Measurements from ENCODE around the gene NHERF1. TPM values are rescaled to one million over a fixed set of nuclear protein-coding genes. Genes with fewer than 3 reads are reported as not detected.

NHERF1 gene
- total RNA-seq, 1 donor from 2014 or later, result 10.4 TPM

- no peak for DNase-seq
Observed at GRCh38 chr17:74769856-74770497, 21.5 kb downstream of the NHERF1 start.

DNA sequence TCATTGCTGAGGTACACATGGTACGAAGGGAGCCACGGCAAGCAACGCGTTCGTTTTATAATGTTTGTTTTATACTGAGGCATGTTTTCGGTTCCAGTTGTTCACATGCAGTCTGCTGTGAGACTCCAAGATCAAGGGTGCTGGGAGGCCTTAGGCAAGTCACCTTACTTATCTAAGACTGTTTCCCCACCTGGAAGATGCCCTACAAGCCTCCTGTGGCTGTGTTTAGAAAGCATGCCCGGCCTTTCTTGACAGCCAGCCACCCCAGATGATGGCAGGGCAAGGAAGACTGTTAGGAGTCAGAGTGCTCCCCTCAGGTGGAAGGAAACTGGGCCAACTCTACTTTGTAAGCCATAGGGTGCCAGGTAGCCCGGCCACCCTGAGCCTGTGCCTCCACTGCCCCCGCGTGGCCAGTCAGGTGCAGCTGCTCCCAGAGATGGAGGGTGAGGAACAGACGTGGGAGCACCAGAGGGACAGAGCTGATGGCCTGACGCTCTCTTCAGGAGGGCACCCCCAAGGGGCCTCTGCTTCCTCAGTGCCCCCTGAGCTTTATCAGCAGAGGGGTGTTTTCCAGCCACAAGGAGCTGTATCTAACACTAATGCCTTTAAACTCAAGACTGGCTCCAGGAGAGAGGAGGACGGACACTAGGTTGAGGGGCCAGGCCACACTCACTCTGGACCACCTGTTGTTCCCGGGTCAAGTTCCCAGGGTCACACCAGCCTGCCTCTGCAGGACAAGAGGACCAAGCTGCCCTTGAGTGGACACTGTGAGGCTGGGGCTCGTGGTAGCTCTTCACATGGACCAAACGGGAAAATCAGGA lies 22.3 kb downstream of the NHERF1 start:
- peak; percentile 65 for DNase-seq

DNA sequence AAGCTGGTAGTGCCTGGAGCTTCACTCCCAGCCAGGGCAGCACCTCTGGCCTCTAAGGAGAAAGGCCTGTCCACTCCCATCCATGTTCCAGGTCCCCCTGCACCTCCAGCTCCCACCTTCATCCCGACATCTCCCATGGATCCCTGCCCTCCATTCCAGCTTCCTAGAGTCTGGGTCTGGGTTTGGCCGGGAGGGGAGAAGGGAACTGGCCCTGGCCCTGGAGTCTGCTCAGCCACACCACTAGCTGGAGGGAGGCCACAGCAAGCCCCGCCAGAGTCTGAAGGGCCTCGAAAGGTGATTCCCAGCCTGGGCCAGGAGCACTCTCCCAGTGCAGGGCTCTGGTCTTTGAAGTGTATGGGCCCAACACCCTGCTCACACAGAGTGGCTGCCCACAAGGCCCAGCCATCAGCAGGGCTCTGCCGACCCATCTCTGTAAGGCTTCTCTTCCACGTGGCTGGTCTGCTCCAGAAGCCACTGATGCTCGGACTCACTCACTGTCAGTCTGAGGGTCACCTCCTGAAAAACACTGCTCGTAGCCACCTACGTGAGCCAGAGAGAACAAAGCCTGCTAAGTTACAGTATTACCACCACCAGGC lies 23.0 kb downstream of the NHERF1 start:
- no peak for DNase-seq

DNA sequence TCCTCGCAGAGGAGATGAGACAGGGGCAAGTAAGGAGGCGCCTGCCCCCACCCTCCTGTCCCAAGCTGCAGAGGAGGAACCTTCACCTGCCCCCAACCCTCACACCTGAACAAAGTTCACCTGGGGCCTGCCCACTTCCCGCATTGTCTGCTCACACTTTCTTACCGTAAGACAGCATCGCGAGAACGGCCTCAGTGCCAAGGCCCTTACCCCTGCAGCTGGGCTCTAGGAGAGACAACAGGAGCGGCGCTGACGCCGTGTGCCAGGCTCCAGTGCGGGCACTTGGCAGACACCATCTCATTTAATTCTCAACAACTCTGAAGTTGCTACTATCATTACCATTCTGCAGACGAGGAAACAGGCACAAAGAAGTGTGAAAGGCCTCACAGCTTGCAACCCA lies 23.6 kb downstream of the NHERF1 start:
- DNase-seq, result no peak

- DNase-seq, result no peak
Observed at GRCh38 chr17:74773414-74773813, 25.0 kb downstream of the NHERF1 start.

GRCh38 chr17:74773871-74774286 lies 25.5 kb downstream of the NHERF1 start:
- no peak for DNase-seq

GRCh38 chr17:74775409-74776043 lies 27.1 kb downstream of the NHERF1 start:
- no peak for DNase-seq

DNA sequence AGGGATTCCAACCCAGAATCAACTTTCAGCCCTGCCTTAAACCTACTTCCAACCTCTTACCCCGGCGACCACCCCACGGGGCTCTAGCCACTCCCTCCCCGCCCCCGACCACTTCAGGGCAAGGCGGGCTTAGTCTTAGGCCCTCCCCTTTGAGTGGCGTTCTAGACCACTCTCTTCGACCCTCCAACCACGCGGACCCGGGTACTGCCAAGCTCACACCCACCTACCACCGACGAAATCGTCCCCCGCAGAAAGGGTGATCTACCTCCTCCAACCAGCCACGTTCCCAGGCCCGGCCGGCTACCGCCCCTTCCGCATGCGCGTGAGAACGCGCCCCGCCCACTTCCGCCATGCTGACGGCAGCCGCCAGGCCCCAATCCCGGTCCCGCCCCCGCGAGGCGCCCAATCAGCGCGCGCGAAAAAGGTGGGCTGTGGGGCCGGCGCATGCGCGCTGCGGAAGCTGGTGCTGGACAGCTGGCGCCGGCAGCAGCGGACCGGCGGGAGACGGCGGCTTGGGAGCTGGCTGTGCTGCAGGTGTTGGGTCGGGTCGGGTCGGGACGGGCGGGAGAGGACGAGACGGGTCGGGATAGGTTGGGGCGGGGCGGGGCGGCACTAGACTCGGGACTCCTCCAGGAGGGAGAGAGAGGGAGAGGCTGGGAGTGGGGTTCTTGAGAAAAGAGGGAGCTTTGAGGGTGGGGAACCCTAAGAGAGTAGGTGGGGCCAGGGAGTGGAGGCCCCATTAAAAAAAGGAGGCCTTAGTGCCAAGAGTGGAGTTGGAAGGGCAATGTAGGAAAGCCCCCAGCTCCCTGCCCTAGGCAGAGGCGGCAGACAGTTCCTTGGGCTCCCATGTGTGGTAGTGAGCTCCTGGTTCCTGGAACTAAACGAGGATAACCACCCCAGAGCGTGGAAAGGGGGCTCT lies 27.9 kb downstream of the NHERF1 start, which contains the start of gene NAT9:
Gene NAT9 (minus strand): TSS at position 302 of the 919 bp plus-strand sequence. CDS start 647 bp downstream, outside the sequence.
- peak; percentile 98 for DNase-seq

GRCh38 chr17:74776990-74777389 lies 28.6 kb downstream of the NHERF1 start:
- no peak for DNase-seq

- DNase-seq, result no peak
Observed at GRCh38 chr17:74777901-74778515, 29.6 kb downstream of the NHERF1 start.

- DNase-seq, result no peak
Observed at GRCh38 chr17:74778960-74779359, 30.5 kb downstream of the NHERF1 start.

GRCh38 chr17:74779501-74779900 lies 31.1 kb downstream of the NHERF1 start:
- DNase-seq, result no peak

DNA sequence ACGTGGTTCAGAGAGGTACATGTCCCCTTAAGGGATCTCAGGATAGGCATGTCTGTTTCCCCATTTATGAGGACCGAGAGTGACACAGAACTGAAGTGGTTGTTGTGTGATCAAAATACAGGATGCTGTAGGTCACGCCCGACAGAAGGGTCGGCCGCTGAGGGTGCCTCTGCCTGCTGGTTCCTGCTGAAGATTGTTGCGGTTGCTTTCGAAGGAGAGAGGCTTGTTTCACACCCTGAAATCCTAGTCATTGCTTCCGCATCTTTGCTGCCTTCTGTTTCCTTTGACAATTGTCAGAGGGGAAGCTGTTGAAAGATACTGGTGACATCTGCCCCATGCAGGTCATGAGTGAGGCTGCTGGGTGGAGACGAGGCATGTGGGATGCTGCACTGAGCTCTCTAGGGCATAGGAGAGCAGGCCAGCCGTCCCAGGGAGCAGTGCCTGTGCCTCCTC lies 31.5 kb downstream of the NHERF1 start:
- DNase-seq, result peak; percentile 37

GRCh38 chr17:74780443-74781238 lies 32.2 kb downstream of the NHERF1 start:
- DNase-seq, result peak; percentile 40

DNA sequence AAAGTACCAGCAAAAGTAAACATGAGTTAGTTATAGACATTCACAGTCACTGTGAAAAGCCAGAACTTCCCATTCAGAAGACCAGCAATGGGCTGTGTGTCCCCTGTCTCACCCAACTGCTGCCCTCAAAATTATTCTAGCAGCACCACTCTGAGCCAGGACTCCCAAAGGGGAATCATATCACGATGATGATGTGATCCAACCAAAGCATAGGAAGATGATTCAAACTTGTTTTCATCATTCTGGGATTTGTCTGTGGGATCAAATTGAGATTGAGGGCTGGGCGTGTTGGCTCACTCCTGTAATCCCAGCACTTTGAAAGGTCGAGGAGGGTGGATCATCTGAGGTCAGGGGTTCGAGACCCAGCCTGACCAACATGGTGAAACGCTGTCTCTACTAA lies 34.1 kb downstream of the NHERF1 start:
- DNase-seq, result no peak

DNA sequence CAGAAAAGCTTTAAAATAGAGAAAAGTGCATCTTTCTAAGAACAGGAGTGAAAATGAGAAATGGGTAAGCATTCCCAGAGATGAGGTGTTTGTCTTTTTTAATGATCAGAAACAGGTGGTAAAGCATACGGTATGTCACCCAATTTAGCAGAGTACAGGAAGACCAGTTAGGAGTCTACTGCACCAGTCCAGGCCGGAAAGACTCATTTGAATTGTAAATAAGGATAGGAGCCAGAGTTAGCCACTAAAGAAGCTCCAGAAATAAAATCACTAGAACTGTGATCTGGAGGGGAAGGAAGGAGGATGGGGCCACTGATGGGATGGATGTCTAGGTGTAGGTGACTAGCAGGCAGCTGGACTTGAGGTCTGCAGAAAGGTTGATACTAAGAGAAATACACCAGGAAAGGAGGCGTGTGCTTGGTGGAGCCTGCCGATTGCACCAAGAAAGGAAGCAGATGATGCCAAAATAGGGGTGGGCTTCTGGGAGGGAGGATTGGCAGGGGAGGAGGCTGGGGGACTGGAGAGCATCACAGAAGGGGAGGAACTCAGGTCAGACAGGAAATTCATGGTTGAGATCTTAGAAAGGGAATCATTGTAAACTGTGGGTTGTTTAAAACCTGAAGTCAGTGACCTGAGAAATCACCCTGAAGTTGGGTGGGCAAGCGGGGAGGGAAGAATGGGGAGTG lies 35.8 kb downstream of the NHERF1 start:
- DNase-seq, result no peak

- DNase-seq, result no peak
Observed at GRCh38 chr17:74785096-74785980, 36.9 kb downstream of the NHERF1 start.

GRCh38 chr17:74785981-74786360 lies 37.5 kb downstream of the NHERF1 start:
- DNase-seq, result no peak

All from dermis blood vessel endothelial cell (primary cell).